WTC11 (cell line): ENCODE data around the gene CCDC15. TPM values are rescaled to one million over a fixed set of nuclear protein-coding genes. Genes with fewer than 3 reads are reported as not detected.

Experiments
- ATAC-seq: fragments of 200-7000 bp; cut with Tn5 transposase; 2 replicates; pipeline ENCODE4 v1.10.0; 2021; ENCODE audit warnings: mild to moderate bottlenecking, moderate library complexity
- CTCF ChIA-PET: fragments of 300-600 bp; sonication (Branson Sonifier 250); formaldehyde crosslinking; loops from one replicate; lab custom pipeline; 2021; ENCODE audit warnings: antibody characterized with exemption; lab: Charles Lee
- POLR2A ChIA-PET: fragments of 350-600 bp; sonication (Branson Sonifier 250); formaldehyde crosslinking; loops from one replicate; lab custom pipeline; 2021; ENCODE audit warnings: antibody characterized with exemption; lab: Charles Lee
- DNase-seq: peaks from one replicate; pipeline ENCODE4 v3.0.0; 2021; ENCODE audit warnings: low spot score
- H3K27ac Mint-ChIP-seq: 2 replicates; pipeline ENCODE4 v1.8.0; 2021; ENCODE audit warnings: mixed read lengths
- H3K27me3 Mint-ChIP-seq: 2 replicates; pipeline ENCODE4 v1.8.0; 2021; ENCODE audit warnings: low read depth, mild to moderate bottlenecking, moderate library complexity, mixed read lengths
- H3K36me3 Mint-ChIP-seq: 2 replicates; pipeline ENCODE4 v1.8.0; 2021; ENCODE audit warnings: mixed read lengths
- H3K4me1 Mint-ChIP-seq: 2 replicates; pipeline ENCODE4 v1.8.0; 2022; ENCODE audit warnings: mixed read lengths
- H3K4me3 Mint-ChIP-seq: 2 replicates; pipeline ENCODE4 v1.8.0; 2021; ENCODE audit warnings: mild to moderate bottlenecking, moderate library complexity, mixed read lengths
- H3K9me3 Mint-ChIP-seq: 2 replicates; pipeline ENCODE4 v1.8.0; 2021; ENCODE audit warnings: mixed read lengths
- ATF2 ChIP-seq: sonication (generic); formaldehyde crosslinking; IDR thresholded peaks from 2 replicates; pipeline ENCODE4 v1.8.1; 2022; ENCODE audit warnings: low read depth, missing genetic modification reagents, borderline replicate concordance
- CBFB ChIP-seq: sonication (generic); formaldehyde crosslinking; IDR thresholded peaks from 2 replicates; pipeline ENCODE4 v1.8.1; 2022; ENCODE audit warnings: mild to moderate bottlenecking, low read depth, missing genetic modification reagents
- CREB1 ChIP-seq: sonication (generic); formaldehyde crosslinking; IDR thresholded peaks from 2 replicates; pipeline ENCODE4 v1.8.0; 2023; ENCODE audit warnings: mild to moderate bottlenecking, missing genetic modification reagents
- CREM ChIP-seq: sonication (generic); formaldehyde crosslinking; IDR thresholded peaks from 2 replicates; pipeline ENCODE4 v1.8.1; 2022; ENCODE audit warnings: mild to moderate bottlenecking, missing genetic modification reagents, moderate library complexity
- E2F1 ChIP-seq: sonication (generic); formaldehyde crosslinking; IDR thresholded peaks from 2 replicates; pipeline ENCODE4 v1.8.0; 2022; ENCODE audit warnings: mild to moderate bottlenecking, missing genetic modification reagents
- FOXJ3 ChIP-seq: sonication (generic); formaldehyde crosslinking; IDR thresholded peaks from 2 replicates; pipeline ENCODE4 v1.9.0; 2021; ENCODE audit warnings: missing genetic modification reagents, mild to moderate bottlenecking, borderline replicate concordance
- FOXP4 ChIP-seq: sonication (generic); formaldehyde crosslinking; IDR thresholded peaks from 2 replicates; pipeline ENCODE4 v1.8.0; 2022; ENCODE audit warnings: mild to moderate bottlenecking, missing genetic modification reagents
- GABPB1 ChIP-seq: sonication (generic); formaldehyde crosslinking; IDR thresholded peaks from 2 replicates; pipeline ENCODE4 v1.8.1; 2023; ENCODE audit warnings: mild to moderate bottlenecking, missing genetic modification reagents
- GRHL2 ChIP-seq: fragments of 250-450 bp; sonication (Bioruptor Pico); IDR thresholded peaks from 2 replicates; pipeline ENCODE4 v1.8.0; 2022; ENCODE audit warnings: mild to moderate bottlenecking, moderate library complexity; ENCODE audit not compliant: insufficient replicate concordance, severe bottlenecking
- IRF1 ChIP-seq: sonication (generic); formaldehyde crosslinking; IDR thresholded peaks from 2 replicates; pipeline ENCODE4 v1.8.0; 2023; ENCODE audit warnings: missing genetic modification reagents
- MLX ChIP-seq: sonication (generic); formaldehyde crosslinking; IDR thresholded peaks from 2 replicates; pipeline ENCODE4 v1.8.1; 2023; ENCODE audit warnings: mild to moderate bottlenecking, missing genetic modification reagents, moderate library complexity
- NFYB ChIP-seq: sonication (generic); formaldehyde crosslinking; conservative IDR thresholded peaks from 2 replicates; pipeline ENCODE4 v1.8.0; 2022; ENCODE audit warnings: low read depth, missing genetic modification reagents
- OVOL2 ChIP-seq: fragments of 250-450 bp; sonication (Bioruptor Pico); IDR thresholded peaks from 2 replicates; pipeline ENCODE4 v1.9.0; 2021; ENCODE audit warnings: mild to moderate bottlenecking, borderline replicate concordance
- TEAD1 ChIP-seq: sonication (generic); formaldehyde crosslinking; IDR thresholded peaks from 2 replicates; pipeline ENCODE4 v1.8.0; 2022; ENCODE audit warnings: mild to moderate bottlenecking, missing genetic modification reagents
- TP53 ChIP-seq: sonication (generic); formaldehyde crosslinking; IDR thresholded peaks from 2 replicates; pipeline ENCODE4 v1.8.1; 2023; ENCODE audit warnings: mild to moderate bottlenecking, missing genetic modification reagents
- ZMAT4 ChIP-seq: fragments of 250-450 bp; sonication (Bioruptor Pico); IDR thresholded peaks from 2 replicates; pipeline ENCODE4 v1.9.0; 2021; ENCODE audit warnings: mild to moderate bottlenecking
- ZNF317 ChIP-seq: sonication (generic); formaldehyde crosslinking; IDR thresholded peaks from 2 replicates; pipeline ENCODE4 v1.8.1; 2023; ENCODE audit warnings: low read depth, mild to moderate bottlenecking, moderate library complexity, missing genetic modification reagents, borderline replicate concordance
- ZNF512 ChIP-seq: sonication (generic); formaldehyde crosslinking; IDR thresholded peaks from 2 replicates; pipeline ENCODE4 v1.8.1; 2022; ENCODE audit warnings: missing genetic modification reagents, borderline replicate concordance
- ZNF671 ChIP-seq: fragments of 250-450 bp; sonication (Bioruptor Pico); IDR thresholded peaks from 2 replicates; pipeline ENCODE4 v1.8.0; 2021; ENCODE audit warnings: mild to moderate bottlenecking
- total RNA-seq: library from RNA; stranded (reverse); gene quantifications from 3 replicates; pipeline ENCODE4 v1.2.3, GENCODE V29; 2021
- TF ChIP-seq, protein P1 (sequence below): fragments of 250-450 bp; sonication (Bioruptor Pico); IDR thresholded peaks from 2 replicates; pipeline ENCODE4 v1.8.0; 2021; ENCODE audit warnings: mild to moderate bottlenecking
- TF ChIP-seq, protein P2 (sequence below): sonication (generic); formaldehyde crosslinking; conservative IDR thresholded peaks from 2 replicates; pipeline ENCODE4 v1.8.1; 2022; ENCODE audit warnings: mild to moderate bottlenecking, missing genetic modification reagents
- TF ChIP-seq, protein P3 (sequence below): sonication (generic); formaldehyde crosslinking; IDR thresholded peaks from 2 replicates; pipeline ENCODE4 v1.8.0; 2022; ENCODE audit warnings: mild to moderate bottlenecking, missing genetic modification reagents

Gene CCDC15
- total RNA-seq, 1 experiment from 2014 or later, result 2.4 TPM

DNA sequence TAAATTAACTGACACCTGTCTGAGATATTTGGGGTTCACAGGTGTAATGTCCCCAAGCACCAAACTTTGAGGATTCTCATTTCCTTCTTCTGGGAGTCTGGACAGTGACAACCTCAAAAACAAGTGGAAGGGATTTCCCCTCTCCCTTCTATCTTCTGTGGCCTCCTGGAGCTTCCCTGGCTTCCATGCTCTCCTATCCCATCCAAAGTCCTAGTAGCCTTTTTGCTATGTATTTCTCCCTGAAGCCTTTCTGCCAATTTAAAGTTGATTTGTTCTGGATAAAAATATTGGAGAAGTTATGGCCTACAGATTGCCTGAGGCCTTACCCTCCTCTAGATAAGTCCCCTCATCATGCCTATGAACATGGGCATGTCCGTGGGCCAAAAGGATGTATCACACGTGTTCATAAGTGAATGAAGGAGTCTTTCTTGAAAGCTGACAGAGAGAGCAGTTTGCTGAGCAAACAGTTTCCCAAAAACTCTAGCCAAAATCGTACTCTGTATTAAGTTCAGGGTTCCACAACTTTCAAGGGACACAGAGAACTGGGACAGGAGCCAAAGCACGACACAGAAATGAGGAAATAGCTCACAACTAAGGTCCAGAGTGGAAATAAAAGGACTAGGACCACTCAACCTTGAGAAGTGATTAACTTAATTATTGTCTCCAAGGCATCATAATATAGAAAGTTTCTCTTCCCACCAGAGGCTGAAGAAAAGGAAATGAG is 24.9 kb upstream of the CCDC15 start:
- POLR2A ChIA-PET, result no interaction called here
- no peaks in the 10 kb centered on the region for H3K36me3 Mint-ChIP-seq
- no peak for TF ChIP-seq GABPB1 (CRISPR knock-in tag)
- TF ChIP-seq, protein P1, sequence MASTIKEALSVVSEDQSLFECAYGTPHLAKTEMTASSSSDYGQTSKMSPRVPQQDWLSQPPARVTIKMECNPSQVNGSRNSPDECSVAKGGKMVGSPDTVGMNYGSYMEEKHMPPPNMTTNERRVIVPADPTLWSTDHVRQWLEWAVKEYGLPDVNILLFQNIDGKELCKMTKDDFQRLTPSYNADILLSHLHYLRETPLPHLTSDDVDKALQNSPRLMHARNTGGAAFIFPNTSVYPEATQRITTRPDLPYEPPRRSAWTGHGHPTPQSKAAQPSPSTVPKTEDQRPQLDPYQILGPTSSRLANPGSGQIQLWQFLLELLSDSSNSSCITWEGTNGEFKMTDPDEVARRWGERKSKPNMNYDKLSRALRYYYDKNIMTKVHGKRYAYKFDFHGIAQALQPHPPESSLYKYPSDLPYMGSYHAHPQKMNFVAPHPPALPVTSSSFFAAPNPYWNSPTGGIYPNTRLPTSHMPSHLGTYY (CRISPR knock-in tag), result no peak
- TF ChIP-seq E2F1 (CRISPR knock-in tag), result no peak
- no peak for TF ChIP-seq OVOL2 (CRISPR knock-in tag)
- no peak for TF ChIP-seq FOXJ3 (CRISPR knock-in tag)
- TF ChIP-seq TEAD1, result no peak
- TF ChIP-seq FOXP4, result no peak
- TF ChIP-seq CBFB (CRISPR knock-in tag), result no peak
- DNase-seq (no peak), ATAC-seq (no peak)
- no peaks in the 10 kb centered on the region for H3K9me3 Mint-ChIP-seq
- no peak overlapping the region for H3K4me3 Mint-ChIP-seq
- CTCF ChIA-PET, result interaction anchor here (2.4 kb wide), 1 partner anchor 53 kb away, joined by 9 read pairs; no protein-coding TSS in a partner anchor
- H3K4me1 Mint-ChIP-seq, result no peaks in the 10 kb centered on the region
- H3K27ac Mint-ChIP-seq, result no peak overlapping the region
- H3K27me3 Mint-ChIP-seq, result peaks cover 52% of the 10 kb centered on the region

- H3K36me3 Mint-ChIP-seq, result no peaks in the 10 kb centered on the region
- H3K27me3 Mint-ChIP-seq, result peaks cover 37% of the 10 kb centered on the region
- POLR2A ChIA-PET, result no interaction called here
Measured at GRCh38 chr11:124930799-124931198, 23.2 kb upstream of the CCDC15 start.

More at GRCh38 chr11:124930799-124931198, 23.2 kb upstream of the CCDC15 start:
- no peak for ATAC-seq
- H3K4me3 Mint-ChIP-seq, result no peak overlapping the region
- no peak for TF ChIP-seq MLX
- no peak for TF ChIP-seq CREB1 (CRISPR knock-in tag)
- no peak for TF ChIP-seq NFYB (CRISPR knock-in tag)
- TF ChIP-seq TP53 (CRISPR knock-in tag), result no peak
- TF ChIP-seq ZNF512 (CRISPR knock-in tag), result no peak
- TF ChIP-seq GRHL2, result no peak
- TF ChIP-seq ZNF671 (CRISPR knock-in tag), result no peak
- TF ChIP-seq CREM (CRISPR knock-in tag), result no peak
- TF ChIP-seq, protein P2, sequence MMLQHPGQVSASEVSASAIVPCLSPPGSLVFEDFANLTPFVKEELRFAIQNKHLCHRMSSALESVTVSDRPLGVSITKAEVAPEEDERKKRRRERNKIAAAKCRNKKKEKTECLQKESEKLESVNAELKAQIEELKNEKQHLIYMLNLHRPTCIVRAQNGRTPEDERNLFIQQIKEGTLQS, result no peak
- TF ChIP-seq, protein P3, sequence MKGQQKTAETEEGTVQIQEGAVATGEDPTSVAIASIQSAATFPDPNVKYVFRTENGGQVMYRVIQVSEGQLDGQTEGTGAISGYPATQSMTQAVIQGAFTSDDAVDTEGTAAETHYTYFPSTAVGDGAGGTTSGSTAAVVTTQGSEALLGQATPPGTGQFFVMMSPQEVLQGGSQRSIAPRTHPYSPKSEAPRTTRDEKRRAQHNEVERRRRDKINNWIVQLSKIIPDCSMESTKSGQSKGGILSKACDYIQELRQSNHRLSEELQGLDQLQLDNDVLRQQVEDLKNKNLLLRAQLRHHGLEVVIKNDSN (CRISPR knock-in tag), result no peak
- TF ChIP-seq ATF2, result no peak
- TF ChIP-seq IRF1, result no peak
- TF ChIP-seq ZMAT4, result no peak
- TF ChIP-seq ZNF317 (CRISPR knock-in tag), result no peak
- H3K27ac Mint-ChIP-seq, result no peak overlapping the region
- no peaks in the 10 kb centered on the region for H3K4me1 Mint-ChIP-seq
- DNase-seq, result no peak
- no peaks in the 10 kb centered on the region for H3K9me3 Mint-ChIP-seq
- CTCF ChIA-PET, result no interaction called here
